AG10803 (cell line): ENCODE measurements around the gene DRD2.

Experiments used
- DNase-seq: peaks from one replicate; pipeline ENCODE4 v3.0.0; 2010; ENCODE audit warnings: low read depth
- H3K4me3 ChIP-seq: 2 replicates; pipeline ENCODE4 v1.5.1; 2011; ENCODE audit warnings: mild to moderate bottlenecking, low read length, control low read depth
- CTCF ChIP-seq: conservative IDR thresholded peaks from 2 replicates; pipeline ENCODE4 v1.5.1; 2011; ENCODE audit warnings: mild to moderate bottlenecking, low read length, control low read depth, inconsistent platforms

The DRD2 gene

GRCh38 chr11:113470233-113470632, 5.0 kb downstream of the DRD2 start:
- no peak overlapping the region for H3K4me3 ChIP-seq
- no peak for DNase-seq
- no peak for TF ChIP-seq CTCF

GRCh38 chr11:113468726-113469345, 6.4 kb downstream of the DRD2 start:
- no peak for DNase-seq
- H3K4me3 ChIP-seq = no peak overlapping the region
- TF ChIP-seq CTCF = no peak

- TF ChIP-seq CTCF = no peak
- no peak for DNase-seq
- H3K4me3 ChIP-seq = no peak overlapping the region
Measured at GRCh38 chr11:113467545-113467944, 7.7 kb downstream of the DRD2 start.

- TF ChIP-seq CTCF = no peak
- no peak overlapping the region for H3K4me3 ChIP-seq
- DNase-seq = no peak
Measured at GRCh38 chr11:113465786-113466185, 9.4 kb downstream of the DRD2 start.

GRCh38 chr11:113464416-113464815, 10.8 kb downstream of the DRD2 start:
- TF ChIP-seq CTCF = no peak
- H3K4me3 ChIP-seq = no peak overlapping the region
- no peak for DNase-seq

GRCh38 chr11:113462830-113463229, 12.4 kb downstream of the DRD2 start:
- TF ChIP-seq CTCF = no peak
- no peak overlapping the region for H3K4me3 ChIP-seq
- no peak for DNase-seq

GRCh38 chr11:113461639-113462038, 13.6 kb downstream of the DRD2 start:
- H3K4me3 ChIP-seq = no peak overlapping the region
- DNase-seq = no peak
- TF ChIP-seq CTCF = no peak
